Measurements from ENCODE around the gene PLEKHA5. TPM values are rescaled to one million over a fixed set of nuclear protein-coding genes. Genes with fewer than 3 reads are reported as not detected.

PLEKHA5 gene
- total RNA-seq, 4 donors from 2014 or later, result 12.6 to 195 (median 49.6) TPM

DNA sequence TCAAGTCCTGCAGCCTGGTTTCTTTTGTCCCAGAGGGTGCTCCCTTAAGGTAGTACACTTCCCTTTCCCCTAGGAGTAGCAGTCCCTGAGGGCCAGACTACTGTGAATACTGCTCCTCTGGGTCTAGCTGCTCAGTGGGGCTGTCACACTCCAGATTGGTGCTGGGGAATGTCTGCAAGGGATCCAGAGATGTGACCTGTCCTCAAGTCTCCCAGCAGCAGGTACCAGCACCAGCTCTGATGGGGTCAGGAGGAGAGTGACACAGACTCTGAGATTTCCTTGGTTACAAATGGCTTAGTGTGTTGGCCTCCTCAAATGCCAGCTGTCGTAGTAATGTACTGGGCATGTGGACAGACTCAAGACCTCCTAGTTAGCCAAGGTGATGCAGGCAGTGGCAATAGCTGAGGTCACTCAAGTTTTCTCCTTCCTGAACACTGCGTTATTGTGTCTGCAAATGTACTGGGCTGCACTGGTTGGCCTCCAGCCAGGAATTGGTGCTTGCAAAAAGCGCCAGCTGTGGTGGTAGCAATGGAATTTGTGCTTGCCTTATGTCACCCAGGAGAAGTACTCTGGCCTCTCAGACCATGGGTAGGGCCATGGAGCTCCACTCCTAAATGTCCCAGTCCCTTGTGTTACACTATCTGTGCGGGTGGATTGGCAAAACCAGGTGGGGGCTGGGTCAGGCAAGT is 273.4 kb downstream of the PLEKHA5 start:
- TF ChIP-seq, protein P1, sequence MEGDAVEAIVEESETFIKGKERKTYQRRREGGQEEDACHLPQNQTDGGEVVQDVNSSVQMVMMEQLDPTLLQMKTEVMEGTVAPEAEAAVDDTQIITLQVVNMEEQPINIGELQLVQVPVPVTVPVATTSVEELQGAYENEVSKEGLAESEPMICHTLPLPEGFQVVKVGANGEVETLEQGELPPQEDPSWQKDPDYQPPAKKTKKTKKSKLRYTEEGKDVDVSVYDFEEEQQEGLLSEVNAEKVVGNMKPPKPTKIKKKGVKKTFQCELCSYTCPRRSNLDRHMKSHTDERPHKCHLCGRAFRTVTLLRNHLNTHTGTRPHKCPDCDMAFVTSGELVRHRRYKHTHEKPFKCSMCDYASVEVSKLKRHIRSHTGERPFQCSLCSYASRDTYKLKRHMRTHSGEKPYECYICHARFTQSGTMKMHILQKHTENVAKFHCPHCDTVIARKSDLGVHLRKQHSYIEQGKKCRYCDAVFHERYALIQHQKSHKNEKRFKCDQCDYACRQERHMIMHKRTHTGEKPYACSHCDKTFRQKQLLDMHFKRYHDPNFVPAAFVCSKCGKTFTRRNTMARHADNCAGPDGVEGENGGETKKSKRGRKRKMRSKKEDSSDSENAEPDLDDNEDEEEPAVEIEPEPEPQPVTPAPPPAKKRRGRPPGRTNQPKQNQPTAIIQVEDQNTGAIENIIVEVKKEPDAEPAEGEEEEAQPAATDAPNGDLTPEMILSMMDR (IDR thresholded peaks at IDR 0.05), result no peak
- TF ChIP-seq POLR2A (IDR thresholded peaks at IDR 0.05), result no peak
- Histone ChIP-seq H3K9me3 (no peaks in the 10 kb centered on the region), H3K27ac (no peak overlapping the region), H3K4me1 (no peaks in the 10 kb centered on the region), H3K27me3 (no peaks in the 10 kb centered on the region), H3K4me3 (no peak overlapping the region), H3K36me3 (no peaks in the 10 kb centered on the region)
- intact Hi-C loops (cut with DNase I; ENCODE audit: low total_unique reads), result no loop called here
- no peak for DNase-seq

- no peak for DNase-seq
- Histone ChIP-seq H3K36me3 (no peaks in the 10 kb centered on the region), H3K4me3 (no peak overlapping the region), H3K27ac (no peak overlapping the region), H3K4me1 (peaks cover 0 to 1% of the 10 kb centered on the region in 2 donors), H3K9me3 (no peaks in the 10 kb centered on the region), H3K27me3 (no peaks in the 10 kb centered on the region)
- TF ChIP-seq, protein P1 (IDR thresholded peaks at IDR 0.05), result no peak
- TF ChIP-seq POLR2A (IDR thresholded peaks at IDR 0.05), result no peak
- intact Hi-C loops (cut with DNase I; ENCODE audit: low total_unique reads), result no loop called here
These were observed 274.8 kb downstream of the PLEKHA5 start for GRCh38 chr12:19404242-19404880.

DNA sequence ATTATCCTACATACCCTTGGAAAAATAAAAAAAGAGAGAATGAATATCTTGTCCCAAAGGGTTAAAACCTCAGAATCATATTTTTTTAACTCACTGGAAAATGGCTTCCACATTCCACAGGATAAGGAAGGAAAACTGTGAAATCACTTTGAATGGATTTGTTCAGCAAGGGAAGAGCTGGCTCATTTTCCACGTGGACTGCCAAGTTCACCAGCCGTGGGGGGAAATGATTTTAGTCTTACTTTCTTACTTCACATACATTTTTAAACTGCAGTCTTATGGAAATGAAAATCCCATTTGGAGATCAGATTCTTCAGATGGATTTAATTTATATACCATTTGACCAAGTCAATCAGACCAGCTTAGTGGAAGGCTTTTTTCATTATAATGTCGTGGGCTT is 279.8 kb downstream of the PLEKHA5 start:
- Histone ChIP-seq H3K4me3 (no peak overlapping the region), H3K36me3 (no peaks in the 10 kb centered on the region), H3K4me1 (peaks cover 0 to 7% of the 10 kb centered on the region in 2 donors), H3K27me3 (no peaks in the 10 kb centered on the region), H3K27ac (peak overlapping the region in 1 of 2 donors; percentile 30), H3K9me3 (no peaks in the 10 kb centered on the region)
- no peak for DNase-seq
- intact Hi-C loops (cut with DNase I; ENCODE audit: low total_unique reads), result no loop called here
- TF ChIP-seq, protein P1 (IDR thresholded peaks at IDR 0.05), result no peak
- TF ChIP-seq POLR2A (IDR thresholded peaks at IDR 0.05), result no peak

- no peak overlapping the region for H3K4me3 ChIP-seq
- H3K36me3 ChIP-seq, result no peaks in the 10 kb centered on the region
- no peaks in the 10 kb centered on the region for H3K9me3 ChIP-seq
- TF ChIP-seq, protein P1 (IDR thresholded peaks at IDR 0.05), result no peak
- TF ChIP-seq POLR2A (IDR thresholded peaks at IDR 0.05), result no peak
- H3K27ac ChIP-seq, result peak overlapping the region; percentile 3 to 30
- peaks cover 0 to 7% of the 10 kb centered on the region in 2 donors for H3K4me1 ChIP-seq
- DNase-seq, result no peak
- H3K27me3 ChIP-seq, result no peaks in the 10 kb centered on the region
- intact Hi-C loops (cut with DNase I; ENCODE audit: low total_unique reads), result no loop called here
These were observed 280.7 kb downstream of the PLEKHA5 start for GRCh38 chr12:19410211-19410610.

GRCh38 chr12:19410629-19411185 is 281.2 kb downstream of the PLEKHA5 start:
- no peaks in the 10 kb centered on the region for H3K27me3 ChIP-seq
- no peak overlapping the region for H3K4me3 ChIP-seq
- no peak for DNase-seq
- peak overlapping the region; percentile 3 to 30 for H3K27ac ChIP-seq
- TF ChIP-seq, protein P1 (IDR thresholded peaks at IDR 0.05), result no peak
- TF ChIP-seq POLR2A (IDR thresholded peaks at IDR 0.05), result no peak
- H3K4me1 ChIP-seq, result peaks cover 0 to 7% of the 10 kb centered on the region in 2 donors
- no peaks in the 10 kb centered on the region for H3K36me3 ChIP-seq
- intact Hi-C loops (cut with DNase I; ENCODE audit: low total_unique reads), result no loop called here
- H3K9me3 ChIP-seq, result no peaks in the 10 kb centered on the region
